ENCODE data around the gene TRAPPC3L.
A peak's percentile ranks its signal among the peaks of the same experiment; 100 is the strongest.

TRAPPC3L gene

GRCh38 chr6:116568821-116569755 is 23.6 kb upstream of the TRAPPC3L start:
- Histone ChIP-seq H3K9ac (ENCODE audit: low read length) (no peak overlapping the region), H3K27me3 (ENCODE audit: control insufficient read depth in 1 of 2, insufficient read depth in 2 of 2, low read length in 2 of 2) (no peaks in the 10 kb centered on the region), H3K9me3 (ENCODE audit: low read length) (no peaks in the 10 kb centered on the region), H3K4me3 (ENCODE audit: low read depth in 1 of 2, low read length in 2 of 2) (no peak overlapping the region), H3K27ac (ENCODE audit: low read depth, low read length) (no peak overlapping the region), H3K36me3 (ENCODE audit: insufficient read depth, low read length) (no peaks in the 10 kb centered on the region), H3K4me1 (ENCODE audit: insufficient read depth, low read length) (peaks cover 22% of the 10 kb centered on the region)

GRCh38 chr6:116568111-116568510 is 22.6 kb upstream of the TRAPPC3L start:
- no peaks in the 10 kb centered on the region for H3K9me3 ChIP-seq (ENCODE audit: low read length)
- no peak overlapping the region for H3K9ac ChIP-seq (ENCODE audit: low read length)
- H3K27ac ChIP-seq (ENCODE audit: low read depth, low read length): no peak overlapping the region
- no peaks in the 10 kb centered on the region for H3K36me3 ChIP-seq (ENCODE audit: insufficient read depth, low read length)
- H3K4me3 ChIP-seq (ENCODE audit: low read depth in 1 of 2, low read length in 2 of 2): no peak overlapping the region
- peaks cover 14% of the 10 kb centered on the region for H3K4me1 ChIP-seq (ENCODE audit: insufficient read depth, low read length)
- H3K27me3 ChIP-seq (ENCODE audit: control insufficient read depth in 1 of 2, insufficient read depth in 2 of 2, low read length in 2 of 2): no peaks in the 10 kb centered on the region

- H3K36me3 ChIP-seq (ENCODE audit: insufficient read depth, low read length): no peaks in the 10 kb centered on the region
- H3K4me1 ChIP-seq (ENCODE audit: insufficient read depth, low read length): peaks cover 10% of the 10 kb centered on the region
- no peaks in the 10 kb centered on the region for H3K9me3 ChIP-seq (ENCODE audit: low read length)
- no peak overlapping the region for H3K27ac ChIP-seq (ENCODE audit: low read depth, low read length)
- peak overlapping the region; percentile 45 to 49 for H3K4me3 ChIP-seq (ENCODE audit: low read depth in 1 of 2, low read length in 2 of 2)
- no peak overlapping the region for H3K9ac ChIP-seq (ENCODE audit: low read length)
- no peaks in the 10 kb centered on the region for H3K27me3 ChIP-seq (ENCODE audit: control insufficient read depth in 1 of 2, insufficient read depth in 2 of 2, low read length in 2 of 2)
Measured at GRCh38 chr6:116564921-116565872, 19.7 kb upstream of the TRAPPC3L start.

- H3K36me3 ChIP-seq (ENCODE audit: insufficient read depth, low read length): no peaks in the 10 kb centered on the region
- H3K4me3 ChIP-seq (ENCODE audit: low read depth in 1 of 2, low read length in 2 of 2): no peak overlapping the region
- H3K9me3 ChIP-seq (ENCODE audit: low read length): no peaks in the 10 kb centered on the region
- H3K9ac ChIP-seq (ENCODE audit: low read length): no peak overlapping the region
- H3K4me1 ChIP-seq (ENCODE audit: insufficient read depth, low read length): peaks cover 6% of the 10 kb centered on the region
- H3K27me3 ChIP-seq (ENCODE audit: control insufficient read depth in 1 of 2, insufficient read depth in 2 of 2, low read length in 2 of 2): no peaks in the 10 kb centered on the region
- H3K27ac ChIP-seq (ENCODE audit: low read depth, low read length): no peak overlapping the region
Measured at GRCh38 chr6:116564311-116564710, 18.8 kb upstream of the TRAPPC3L start.

GRCh38 chr6:116563830-116564229 is 18.3 kb upstream of the TRAPPC3L start:
- Histone ChIP-seq H3K4me1 (ENCODE audit: insufficient read depth, low read length) (peaks cover 6% of the 10 kb centered on the region), H3K27me3 (ENCODE audit: control insufficient read depth in 1 of 2, insufficient read depth in 2 of 2, low read length in 2 of 2) (no peaks in the 10 kb centered on the region), H3K27ac (ENCODE audit: low read depth, low read length) (no peak overlapping the region), H3K36me3 (ENCODE audit: insufficient read depth, low read length) (no peaks in the 10 kb centered on the region), H3K9ac (ENCODE audit: low read length) (no peak overlapping the region), H3K9me3 (ENCODE audit: low read length) (no peaks in the 10 kb centered on the region), H3K4me3 (ENCODE audit: low read depth in 1 of 2, low read length in 2 of 2) (no peak overlapping the region)

GRCh38 chr6:116562614-116563013 is 17.1 kb upstream of the TRAPPC3L start:
- no peaks in the 10 kb centered on the region for H3K27me3 ChIP-seq (ENCODE audit: control insufficient read depth in 1 of 2, insufficient read depth in 2 of 2, low read length in 2 of 2)
- no peaks in the 10 kb centered on the region for H3K9me3 ChIP-seq (ENCODE audit: low read length)
- H3K27ac ChIP-seq (ENCODE audit: low read depth, low read length): no peak overlapping the region
- peaks cover 6% of the 10 kb centered on the region for H3K4me1 ChIP-seq (ENCODE audit: insufficient read depth, low read length)
- H3K9ac ChIP-seq (ENCODE audit: low read length): no peak overlapping the region
- no peak overlapping the region for H3K4me3 ChIP-seq (ENCODE audit: low read depth in 1 of 2, low read length in 2 of 2)
- H3K36me3 ChIP-seq (ENCODE audit: insufficient read depth, low read length): no peaks in the 10 kb centered on the region

GRCh38 chr6:116562019-116562403 is 16.5 kb upstream of the TRAPPC3L start:
- Histone ChIP-seq H3K9ac (ENCODE audit: low read length) (no peak overlapping the region), H3K4me3 (ENCODE audit: low read depth in 1 of 2, low read length in 2 of 2) (no peak overlapping the region), H3K27ac (ENCODE audit: low read depth, low read length) (no peak overlapping the region), H3K36me3 (ENCODE audit: insufficient read depth, low read length) (no peaks in the 10 kb centered on the region), H3K9me3 (ENCODE audit: low read length) (no peaks in the 10 kb centered on the region), H3K4me1 (ENCODE audit: insufficient read depth, low read length) (peaks cover 6% of the 10 kb centered on the region), H3K27me3 (ENCODE audit: control insufficient read depth in 1 of 2, insufficient read depth in 2 of 2, low read length in 2 of 2) (no peaks in the 10 kb centered on the region)

GRCh38 chr6:116561377-116562018 is 16.0 kb upstream of the TRAPPC3L start:
- Histone ChIP-seq H3K4me1 (ENCODE audit: insufficient read depth, low read length) (peaks cover 6% of the 10 kb centered on the region), H3K27me3 (ENCODE audit: control insufficient read depth in 1 of 2, insufficient read depth in 2 of 2, low read length in 2 of 2) (no peaks in the 10 kb centered on the region), H3K36me3 (ENCODE audit: insufficient read depth, low read length) (no peaks in the 10 kb centered on the region), H3K27ac (ENCODE audit: low read depth, low read length) (no peak overlapping the region), H3K4me3 (ENCODE audit: low read depth in 1 of 2, low read length in 2 of 2) (peak overlapping the region in 1 of 2 donors; percentile 59), H3K9ac (ENCODE audit: low read length) (no peak overlapping the region), H3K9me3 (ENCODE audit: low read length) (no peaks in the 10 kb centered on the region)

- Histone ChIP-seq H3K9me3 (ENCODE audit: low read length) (no peaks in the 10 kb centered on the region), H3K27me3 (ENCODE audit: control insufficient read depth in 1 of 2, insufficient read depth in 2 of 2, low read length in 2 of 2) (no peaks in the 10 kb centered on the region), H3K36me3 (ENCODE audit: insufficient read depth, low read length) (no peaks in the 10 kb centered on the region), H3K4me1 (ENCODE audit: insufficient read depth, low read length) (peaks cover 6% of the 10 kb centered on the region), H3K9ac (ENCODE audit: low read length) (no peak overlapping the region), H3K4me3 (ENCODE audit: low read depth in 1 of 2, low read length in 2 of 2) (no peak overlapping the region), H3K27ac (ENCODE audit: low read depth, low read length) (no peak overlapping the region)
Measured at GRCh38 chr6:116560130-116560529, 14.6 kb upstream of the TRAPPC3L start.

- Histone ChIP-seq H3K27ac (ENCODE audit: low read depth, low read length) (no peak overlapping the region), H3K9ac (ENCODE audit: low read length) (no peak overlapping the region), H3K27me3 (ENCODE audit: control insufficient read depth in 1 of 2, insufficient read depth in 2 of 2, low read length in 2 of 2) (no peaks in the 10 kb centered on the region), H3K9me3 (ENCODE audit: low read length) (no peaks in the 10 kb centered on the region), H3K36me3 (ENCODE audit: insufficient read depth, low read length) (no peaks in the 10 kb centered on the region), H3K4me1 (ENCODE audit: insufficient read depth, low read length) (peaks cover 6% of the 10 kb centered on the region), H3K4me3 (ENCODE audit: low read depth in 1 of 2, low read length in 2 of 2) (no peak overlapping the region)
Measured at GRCh38 chr6:116557893-116558292, 12.4 kb upstream of the TRAPPC3L start.

- H3K27ac ChIP-seq (ENCODE audit: low read depth, low read length): no peak overlapping the region
- no peaks in the 10 kb centered on the region for H3K27me3 ChIP-seq (ENCODE audit: control insufficient read depth in 1 of 2, insufficient read depth in 2 of 2, low read length in 2 of 2)
- H3K4me3 ChIP-seq (ENCODE audit: low read depth in 1 of 2, low read length in 2 of 2): no peak overlapping the region
- peaks cover 6% of the 10 kb centered on the region for H3K4me1 ChIP-seq (ENCODE audit: insufficient read depth, low read length)
- H3K36me3 ChIP-seq (ENCODE audit: insufficient read depth, low read length): no peaks in the 10 kb centered on the region
- no peak overlapping the region for H3K9ac ChIP-seq (ENCODE audit: low read length)
- no peaks in the 10 kb centered on the region for H3K9me3 ChIP-seq (ENCODE audit: low read length)
Measured at GRCh38 chr6:116556814-116557415, 11.4 kb upstream of the TRAPPC3L start.

Measured in muscle layer of colon (tissue), 2 donors.